ENCODE data around the gene SLC18B1.

SLC18B1 gene

DNA sequence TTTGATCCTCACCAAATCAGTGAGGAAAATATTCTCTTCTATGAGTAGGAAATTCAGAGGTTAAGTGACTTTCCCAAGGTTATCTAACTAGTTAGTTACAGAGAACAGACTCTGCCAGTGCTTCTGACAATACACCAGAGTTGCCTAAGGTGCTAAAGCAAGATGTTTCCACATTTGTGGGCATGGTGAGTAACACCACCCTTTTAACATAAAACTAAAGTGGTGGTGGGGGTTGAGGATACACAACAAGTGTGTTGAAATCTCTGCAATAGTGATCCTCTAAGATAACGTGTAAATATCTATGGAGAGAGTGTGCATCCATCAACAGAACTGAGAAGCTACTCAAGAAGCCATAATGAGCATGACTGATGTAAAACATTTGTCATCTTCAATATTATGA, 52.4 kb downstream of the SLC18B1 start:
- no peak for DNase-seq (ENCODE audit: low read depth in 2 of 2)

DNA sequence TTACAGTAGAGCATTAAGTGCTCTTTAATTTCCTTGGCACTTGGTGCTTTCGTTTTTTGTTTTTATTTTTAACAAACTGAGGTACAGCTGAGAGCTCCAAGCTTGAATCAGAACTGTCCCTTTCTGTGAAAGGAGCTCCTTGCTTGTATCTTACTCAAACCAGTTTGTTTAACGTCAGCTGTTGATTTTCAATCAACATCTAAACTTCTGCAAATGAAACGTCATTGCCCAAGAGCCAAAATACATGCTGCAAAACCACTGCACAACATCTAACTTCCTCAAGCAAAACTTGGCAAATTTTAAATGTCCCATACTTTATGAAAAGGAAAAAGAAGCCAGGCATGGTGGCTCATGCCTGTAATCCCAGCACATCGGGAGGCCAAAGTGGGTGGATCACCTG, 55.9 kb downstream of the SLC18B1 start:
- no peak for DNase-seq (ENCODE audit: low read depth in 2 of 2)

DNA sequence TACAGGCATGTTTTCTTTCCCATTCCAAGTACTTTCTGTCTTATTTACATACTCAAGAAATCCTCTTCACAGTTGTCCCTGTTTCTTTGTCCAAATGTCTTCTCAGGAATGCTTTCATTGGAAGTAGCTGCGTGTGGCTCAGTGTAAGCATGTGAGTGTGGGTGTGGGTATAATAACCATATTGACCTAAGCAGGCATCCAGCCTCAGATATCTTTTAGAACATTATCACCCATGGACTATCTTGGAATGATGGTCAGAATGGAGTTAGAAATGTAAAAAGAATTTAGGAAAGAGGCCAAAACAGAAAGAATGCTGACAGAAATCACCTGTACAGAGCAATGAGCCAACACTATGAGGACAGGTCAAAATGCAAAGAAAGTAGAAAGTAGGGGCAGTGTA, 57.2 kb downstream of the SLC18B1 start:
- no peak for DNase-seq (ENCODE audit: low read depth in 2 of 2)

DNA sequence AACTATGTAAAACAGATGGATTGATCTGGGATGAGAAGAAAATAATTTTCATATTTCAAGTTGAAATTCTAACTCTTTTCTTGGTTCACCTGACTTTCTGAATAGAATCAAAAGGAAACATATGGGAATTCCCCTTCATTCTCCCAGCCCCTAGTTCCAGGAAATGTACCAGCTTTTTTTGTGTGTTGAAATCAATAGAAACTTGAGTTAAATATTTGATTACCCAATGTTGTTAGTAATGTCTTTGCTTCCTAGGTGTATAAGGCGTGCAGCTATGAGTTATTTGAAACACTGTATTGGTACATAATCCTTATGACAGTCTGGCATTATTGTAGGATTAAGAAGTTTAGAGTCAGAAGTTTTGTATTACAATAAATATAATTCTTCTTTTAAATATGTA, 62.2 kb downstream of the SLC18B1 start:
- DNase-seq (ENCODE audit: low read depth in 2 of 2), result no peak

DNA sequence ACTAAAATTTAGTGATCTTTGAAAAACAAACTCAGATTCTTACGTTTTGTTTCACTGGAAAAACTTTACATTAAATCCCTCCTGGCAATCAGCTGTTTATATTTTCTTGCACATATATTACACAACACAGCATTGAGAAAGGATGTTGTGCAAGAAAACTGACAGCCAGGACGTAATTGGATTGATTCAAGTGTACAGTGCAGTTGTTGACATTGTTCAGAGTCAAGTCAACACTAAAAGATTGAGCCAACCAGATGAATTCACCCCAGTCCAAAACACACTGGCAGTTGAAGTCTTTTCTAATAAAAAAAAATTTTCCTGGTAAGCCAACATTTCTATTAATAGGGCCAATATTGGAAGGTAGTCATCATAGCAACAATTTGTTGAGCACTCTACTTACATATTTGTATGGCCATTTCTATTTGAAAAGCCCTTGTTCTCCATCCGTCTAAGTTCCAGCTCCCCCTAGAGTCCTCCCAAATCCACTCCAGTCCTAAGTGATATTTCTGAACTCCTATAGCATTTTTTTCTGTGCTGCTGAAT, 63.7 kb downstream of the SLC18B1 start:
- DNase-seq (ENCODE audit: low read depth in 2 of 2), result no peak

DNA sequence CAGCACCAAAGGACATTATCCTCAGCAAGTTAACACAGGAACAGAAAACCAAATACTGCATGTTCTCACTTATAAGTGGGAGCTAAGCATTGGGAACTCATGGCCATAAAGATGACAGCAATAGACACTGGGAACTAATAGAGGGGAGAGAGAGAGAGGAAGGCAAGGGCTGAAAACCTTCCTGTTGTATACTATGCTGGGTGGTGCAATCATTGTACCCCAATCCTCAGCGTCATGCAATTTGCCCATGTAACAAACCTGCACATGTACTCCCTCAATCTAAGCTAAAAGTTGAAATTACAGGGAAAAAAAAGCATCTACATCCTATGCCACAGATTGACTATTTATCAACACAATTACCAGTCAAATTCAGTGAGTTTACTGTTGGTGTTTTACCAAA, 64.6 kb downstream of the SLC18B1 start:
- DNase-seq (ENCODE audit: low read depth in 2 of 2), result no peak

DNA sequence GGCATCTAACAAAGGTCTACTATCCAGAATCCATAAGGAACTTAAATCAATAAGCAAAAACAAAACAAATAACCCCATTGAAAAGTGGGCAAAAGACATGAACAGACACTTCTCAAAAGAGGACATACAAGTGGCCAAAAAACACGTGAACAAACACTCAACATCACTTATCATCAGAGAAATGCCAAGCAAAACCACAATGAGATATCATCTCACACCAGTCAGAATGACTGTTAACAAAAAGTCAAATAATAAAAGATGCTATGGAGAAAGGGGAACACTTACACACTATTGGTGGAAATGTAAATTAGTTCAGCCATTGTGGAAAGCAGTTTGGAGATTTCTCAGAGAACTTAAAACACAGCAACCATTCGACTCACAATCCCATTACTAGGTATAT, 65.2 kb downstream of the SLC18B1 start:
- DNase-seq (ENCODE audit: low read depth in 2 of 2), result no peak

DNA sequence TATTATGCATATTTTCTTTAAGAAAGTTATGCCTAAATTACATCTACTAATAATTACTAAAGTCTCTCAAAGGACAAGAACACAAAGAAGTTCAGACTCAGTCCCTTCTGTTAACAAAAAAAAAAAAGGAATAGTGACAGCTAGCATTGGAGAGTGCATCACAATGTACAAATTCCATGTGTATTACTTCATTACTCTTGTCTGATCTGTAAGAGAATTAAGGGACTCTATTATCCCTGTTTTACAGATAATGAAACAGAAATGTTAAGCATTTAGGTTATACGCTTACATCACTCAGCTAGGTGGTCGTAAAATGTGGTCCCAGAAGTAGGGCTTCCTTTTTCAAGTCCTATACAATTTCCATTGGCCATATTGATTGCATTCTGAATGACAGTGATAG, 67.4 kb downstream of the SLC18B1 start:
- no peak for DNase-seq (ENCODE audit: low read depth in 2 of 2)

DNA sequence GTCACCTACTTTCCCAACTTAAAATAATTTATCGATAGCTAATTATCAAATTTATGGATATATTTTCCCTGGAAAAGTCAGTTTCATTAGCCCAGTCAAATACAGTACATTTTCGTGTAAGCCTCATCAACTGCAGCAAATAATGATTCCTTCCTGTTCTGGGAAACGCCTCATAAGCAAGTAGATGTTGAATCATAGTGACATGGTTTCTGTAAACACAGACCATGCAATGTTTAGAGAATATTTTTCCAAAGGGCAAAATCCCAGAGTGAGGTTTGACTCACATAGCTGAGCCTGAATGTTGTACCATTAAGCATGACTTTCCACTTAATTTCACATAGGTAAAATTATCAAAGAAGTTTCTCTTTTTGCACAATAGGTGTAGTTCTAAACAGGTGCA, 67.9 kb downstream of the SLC18B1 start:
- DNase-seq (ENCODE audit: low read depth in 2 of 2), result no peak

DNA sequence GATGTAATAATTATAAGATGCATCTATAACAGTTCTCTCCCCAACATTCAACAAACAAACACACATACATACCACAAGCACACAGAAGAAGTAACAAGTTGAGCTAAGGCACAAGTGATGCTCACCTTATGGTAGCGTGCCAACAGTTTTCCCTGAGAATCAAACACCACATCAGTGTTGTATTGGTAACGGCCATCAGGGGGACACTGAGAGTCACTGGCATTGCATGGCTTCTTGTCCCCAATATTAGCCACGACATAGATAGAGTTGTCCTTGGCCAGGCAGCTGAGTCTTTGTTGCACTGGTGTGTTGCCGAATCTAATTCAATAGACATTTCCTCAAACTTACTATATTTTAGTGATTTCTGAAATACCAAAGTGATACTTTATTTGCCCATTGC, 69.8 kb downstream of the SLC18B1 start:
- DNase-seq (ENCODE audit: low read depth in 2 of 2), result no peak

DNA sequence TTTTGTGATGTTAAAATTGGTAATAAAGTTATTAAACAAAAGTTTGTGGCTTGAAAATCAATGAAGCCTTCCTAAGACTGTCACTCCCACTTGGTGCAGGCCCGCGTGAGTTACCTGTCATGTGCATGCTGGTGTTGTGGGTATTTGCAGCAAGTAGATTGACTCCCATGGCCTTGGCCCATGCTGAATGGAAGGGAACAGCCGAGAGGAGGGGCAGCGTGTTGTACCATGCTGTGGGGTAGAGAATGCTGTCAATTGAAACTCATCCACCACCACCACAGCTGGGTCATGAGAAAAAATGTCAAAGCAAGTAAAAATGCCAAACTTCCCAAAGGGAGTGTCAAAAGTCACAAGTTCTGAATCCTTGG, 71.8 kb downstream of the SLC18B1 start:
- no peak for DNase-seq (ENCODE audit: low read depth in 2 of 2)

DNA sequence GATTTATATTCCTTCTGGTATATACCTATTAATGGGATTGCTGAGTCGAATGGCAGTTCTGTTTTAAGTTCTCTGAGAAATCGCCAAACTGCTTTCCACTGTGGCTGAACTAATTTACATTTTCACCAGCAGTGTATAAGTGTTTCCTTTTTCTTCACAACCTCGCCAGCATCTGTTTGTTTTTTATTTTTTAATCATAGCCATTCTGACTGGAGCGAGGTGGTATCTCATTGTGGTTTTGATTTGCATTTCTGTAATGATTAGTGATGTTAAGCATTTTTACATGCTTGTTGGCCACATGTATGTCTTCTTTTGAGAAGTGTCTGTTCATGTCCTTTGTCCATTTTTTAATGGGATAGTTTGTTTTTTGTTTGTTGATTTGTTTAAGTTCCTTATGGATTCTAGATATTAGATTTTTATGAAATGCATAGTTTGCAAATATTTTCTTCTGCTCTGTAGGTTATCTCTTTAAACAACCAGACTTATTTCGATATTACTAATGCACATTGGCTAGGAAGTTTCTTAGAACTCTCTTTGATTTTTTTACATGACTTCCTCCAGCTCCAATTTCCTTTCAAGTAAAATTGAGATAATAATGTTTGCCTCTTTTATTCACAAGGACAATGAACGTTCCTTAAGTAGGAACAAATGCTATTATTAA, 72.4 kb downstream of the SLC18B1 start:
- DNase-seq (ENCODE audit: low read depth in 2 of 2), result no peak

DNA sequence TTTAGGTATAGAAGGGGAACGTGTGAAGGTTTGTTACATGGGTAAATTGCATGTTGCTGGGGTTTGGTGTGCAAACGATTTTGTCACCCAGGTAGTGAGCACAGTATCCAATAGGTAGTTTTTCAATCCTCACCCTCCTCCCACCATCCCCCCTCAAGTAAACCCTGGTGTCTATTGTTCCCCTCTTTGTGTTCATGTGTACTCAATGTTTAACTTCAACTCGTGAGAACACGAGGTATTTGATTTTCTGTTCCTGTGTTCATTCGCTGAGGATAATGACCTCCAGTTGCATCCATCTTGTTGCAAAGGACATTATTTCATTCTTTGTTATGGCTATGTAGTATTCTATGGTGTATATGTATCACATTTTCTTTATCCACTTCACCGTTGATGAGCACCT, 73.0 kb downstream of the SLC18B1 start:
- DNase-seq (ENCODE audit: low read depth in 2 of 2), result no peak

DNA sequence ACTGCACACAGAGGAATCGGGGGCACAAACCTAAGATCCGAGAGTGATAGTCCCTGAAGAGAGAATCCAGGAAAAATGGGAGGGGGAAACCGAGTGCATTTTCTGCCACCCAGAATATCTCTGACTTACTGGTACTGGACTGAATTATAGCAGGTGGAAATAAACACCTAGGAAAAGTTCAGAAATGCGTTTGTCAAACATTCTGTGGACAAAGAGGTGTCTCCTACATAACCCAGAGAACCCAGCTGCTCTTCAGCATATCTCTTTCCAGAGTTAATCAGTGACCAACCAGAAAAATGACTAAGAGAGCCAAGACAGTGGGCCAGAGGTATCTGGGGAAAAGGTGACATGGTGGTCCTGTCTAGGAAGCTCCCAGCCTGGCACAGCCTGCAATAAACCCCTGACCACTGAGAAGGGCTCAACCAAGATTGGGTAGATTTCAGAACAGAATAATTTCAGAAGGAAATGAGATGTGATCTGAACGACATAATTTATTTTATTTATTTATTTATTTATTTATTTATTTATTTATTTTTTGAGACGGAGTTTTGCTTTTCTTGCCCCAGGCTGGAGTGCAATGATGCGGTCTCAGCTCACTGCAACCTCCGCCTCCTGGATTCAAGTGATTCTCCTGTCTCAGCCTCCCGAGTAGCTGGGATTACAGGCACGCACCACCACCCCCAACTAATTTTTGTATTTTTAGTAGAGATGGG, 78.5 kb downstream of the SLC18B1 start:
- no peak for DNase-seq (ENCODE audit: low read depth in 2 of 2)
